OCI-M2 (cell line): Measurements from ENCODE around the gene CD63.

Experiments used
- DNase-seq: peaks from one replicate; lab custom pipeline; 2025; ENCODE audit not compliant: unreplicated experiment; lab: John Stamatoyannopoulos, UW

The CD63 gene

DNA sequence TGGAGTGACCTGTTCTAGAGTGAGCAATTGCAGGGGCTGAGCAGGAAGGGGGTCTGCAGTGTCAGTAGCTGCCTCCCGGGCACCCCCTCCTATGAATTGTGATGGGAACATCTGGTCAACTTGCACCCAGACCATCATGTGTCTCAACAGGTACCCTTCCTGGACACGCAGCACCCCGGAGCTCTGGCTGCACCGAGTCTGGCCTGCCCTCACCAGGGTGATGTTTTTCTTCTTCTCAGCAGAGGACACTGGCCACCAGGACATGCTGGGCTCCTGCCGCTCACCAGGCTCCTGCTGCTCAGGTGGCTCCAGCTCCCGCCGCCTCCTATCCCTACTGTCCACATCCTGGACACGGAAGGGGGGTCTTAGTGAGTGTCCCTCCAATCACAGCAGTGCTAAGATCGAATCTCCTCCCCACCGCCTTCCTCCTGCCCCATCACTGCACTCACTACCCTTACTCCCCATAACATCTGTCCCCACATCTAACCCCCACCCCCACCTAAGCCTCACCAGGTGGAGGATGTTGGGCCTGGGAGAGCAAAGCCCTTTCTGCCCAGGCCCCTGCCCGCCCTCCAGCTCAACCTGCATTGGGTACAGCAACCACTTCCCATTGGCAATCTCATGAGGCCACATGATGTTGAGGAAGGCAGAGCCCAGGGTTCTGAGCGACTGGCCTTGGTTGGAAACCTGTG lies 36.0 kb downstream of the CD63 start:
- DNase-seq: no peak

DNA sequence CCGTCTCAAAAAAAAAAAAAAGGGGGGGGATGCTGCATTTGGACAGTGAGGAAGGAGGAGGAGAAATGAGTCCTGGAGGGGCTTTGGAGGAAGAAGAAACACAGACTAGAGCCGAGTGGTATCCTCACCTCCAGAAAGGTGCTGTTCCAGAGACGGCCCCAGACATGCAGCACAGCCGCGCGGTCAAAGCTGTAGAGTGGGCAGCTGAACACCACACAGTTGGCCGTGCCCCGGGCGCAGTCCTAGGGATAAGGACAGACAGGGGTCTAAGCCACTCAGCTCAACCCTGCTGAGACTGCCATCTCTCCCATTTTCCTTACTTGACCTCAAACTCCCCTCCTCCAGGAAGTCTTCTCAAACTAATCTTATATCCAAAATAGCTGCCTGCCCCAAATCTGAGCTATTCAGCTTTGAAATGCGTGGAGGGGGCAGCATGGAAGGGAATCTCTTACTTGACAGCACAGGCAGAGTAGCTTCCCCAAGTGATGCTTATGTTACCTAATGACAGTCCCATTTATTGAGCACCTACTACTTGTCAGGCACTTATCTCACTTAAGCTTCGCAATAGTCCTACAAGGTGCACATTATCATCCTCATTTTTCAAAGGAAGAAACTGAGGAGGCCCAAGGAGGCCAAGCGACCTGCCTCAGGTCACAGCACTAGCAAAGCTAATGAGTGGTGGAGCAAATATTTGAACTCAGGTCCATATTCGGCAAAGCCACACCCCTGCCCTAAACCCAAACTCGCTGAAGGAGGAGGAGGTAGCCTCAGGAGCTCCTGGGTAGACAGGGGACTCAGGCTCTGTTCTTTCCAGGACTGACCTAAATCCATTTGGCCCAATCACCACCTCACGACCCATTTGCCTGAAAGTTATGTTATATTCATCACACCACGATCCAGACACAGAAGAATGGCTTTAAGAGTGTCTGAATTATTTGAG lies 39.8 kb downstream of the CD63 start:
- no peak for DNase-seq

DNA sequence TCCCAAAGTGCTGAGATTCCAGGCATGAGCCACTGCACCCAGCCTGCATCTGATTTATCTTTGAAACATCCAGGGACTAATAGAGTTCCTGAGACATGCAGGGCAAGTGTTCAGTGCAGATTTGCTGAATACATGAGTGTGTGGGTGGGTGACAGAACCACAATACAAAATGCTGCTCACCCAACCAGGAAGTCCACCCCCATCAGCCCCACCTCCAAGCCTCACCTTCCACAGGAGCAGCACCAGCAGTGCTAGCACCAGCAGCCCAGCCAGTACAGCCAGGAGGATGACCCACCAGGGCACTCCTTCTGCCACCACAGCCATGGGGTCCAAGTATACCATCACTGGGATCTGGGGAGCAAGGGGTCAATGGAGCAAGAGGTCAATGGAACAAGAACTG lies 41.1 kb downstream of the CD63 start:
- DNase-seq: no peak

DNA sequence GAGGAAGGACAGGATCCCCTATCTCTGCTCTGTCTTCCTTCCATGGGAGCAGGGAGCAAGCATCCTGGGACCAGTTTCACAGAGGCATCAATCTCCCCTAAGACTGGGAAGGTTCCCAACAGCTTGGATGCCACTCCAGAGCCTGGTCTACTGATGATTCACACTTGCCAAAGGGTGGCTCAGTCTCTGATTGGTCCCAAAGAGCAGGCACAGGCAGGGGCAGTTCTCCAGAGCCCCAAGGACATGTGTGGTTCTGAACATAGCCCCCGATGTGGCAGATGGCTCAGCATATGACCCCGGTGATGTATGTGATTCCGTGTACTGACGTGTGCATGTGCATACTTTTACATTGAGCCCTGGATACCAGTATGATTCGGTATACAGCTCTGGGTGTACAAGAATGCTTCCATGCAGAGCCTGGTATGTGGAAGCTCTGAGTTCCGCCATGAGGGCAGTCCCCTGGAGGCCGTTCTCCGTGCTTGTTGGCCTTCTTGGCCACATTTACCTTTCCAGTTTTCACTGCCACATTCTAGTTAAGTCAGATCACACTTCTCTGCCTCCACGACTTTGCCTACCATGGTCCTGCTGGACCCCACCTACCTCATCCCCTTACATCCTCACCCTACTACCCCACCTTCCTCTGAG lies 42.3 kb downstream of the CD63 start:
- DNase-seq: no peak

DNA sequence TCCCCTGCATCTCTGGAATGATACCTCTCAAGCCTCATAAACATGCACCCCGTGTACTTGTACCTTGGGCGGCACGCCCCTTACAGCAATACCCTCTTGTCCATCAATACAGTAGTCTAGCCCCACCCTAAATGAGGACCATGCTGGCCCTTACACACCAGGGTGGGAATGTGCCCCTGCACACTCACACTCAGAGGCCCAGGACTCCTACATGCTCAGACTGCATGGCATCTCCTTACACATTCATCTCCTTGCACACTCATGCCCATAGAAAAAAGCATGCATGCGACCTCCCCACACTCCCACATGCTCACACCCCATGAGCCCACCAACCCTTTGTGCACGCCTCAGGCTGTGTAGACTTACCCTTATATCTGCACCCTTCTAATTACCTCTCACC lies 43.1 kb downstream of the CD63 start:
- no peak for DNase-seq

DNA sequence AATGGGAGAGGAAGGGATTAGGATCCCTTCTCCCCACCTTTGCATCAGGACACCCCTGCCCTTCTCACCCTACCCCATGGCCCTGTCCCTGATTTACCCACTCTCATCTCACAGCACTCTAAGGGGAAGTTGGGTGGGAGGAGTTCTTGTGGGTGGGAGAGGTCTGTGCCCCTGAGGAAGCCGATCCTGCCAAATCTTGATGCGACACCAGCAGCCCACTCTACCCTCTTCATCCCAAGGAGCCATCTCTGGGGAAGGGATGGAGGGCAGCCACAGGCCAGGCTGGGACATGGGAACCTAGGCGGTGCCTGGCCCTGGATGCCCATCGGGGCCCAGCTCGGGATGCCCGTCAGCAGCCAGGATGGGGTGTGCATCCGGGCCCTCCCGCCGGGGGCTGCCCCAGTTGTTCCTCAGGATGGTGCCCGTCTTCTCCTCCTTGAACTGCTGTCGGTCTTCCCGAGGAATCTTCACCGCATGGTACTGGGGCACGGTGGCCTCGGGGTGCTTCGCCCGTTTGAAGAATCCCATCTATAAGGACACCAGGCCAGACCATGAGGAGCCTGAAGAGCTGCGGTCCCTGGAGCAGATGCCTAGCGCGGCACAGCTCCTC lies 43.9 kb downstream of the CD63 start:
- no peak for DNase-seq

DNA sequence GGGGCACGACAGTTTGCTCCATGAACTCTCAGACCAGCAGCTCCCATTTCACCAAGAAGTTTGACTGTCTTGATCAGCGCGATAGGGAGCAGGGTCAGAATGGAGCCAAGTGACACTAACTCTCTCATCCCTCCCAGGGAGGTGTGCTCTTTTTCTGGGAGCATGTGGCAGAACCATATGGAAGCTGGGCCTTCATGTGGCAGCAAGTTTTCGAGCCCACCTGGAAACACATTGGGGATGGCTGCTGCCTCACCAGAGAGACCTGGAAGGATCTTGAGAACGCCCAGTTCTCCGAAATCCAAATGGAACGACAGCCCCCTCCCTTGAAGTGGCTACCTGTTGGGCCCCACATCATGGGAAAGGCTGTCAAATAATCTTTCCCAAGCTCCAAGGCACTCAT lies 45.1 kb downstream of the CD63 start:
- no peak for DNase-seq

DNA sequence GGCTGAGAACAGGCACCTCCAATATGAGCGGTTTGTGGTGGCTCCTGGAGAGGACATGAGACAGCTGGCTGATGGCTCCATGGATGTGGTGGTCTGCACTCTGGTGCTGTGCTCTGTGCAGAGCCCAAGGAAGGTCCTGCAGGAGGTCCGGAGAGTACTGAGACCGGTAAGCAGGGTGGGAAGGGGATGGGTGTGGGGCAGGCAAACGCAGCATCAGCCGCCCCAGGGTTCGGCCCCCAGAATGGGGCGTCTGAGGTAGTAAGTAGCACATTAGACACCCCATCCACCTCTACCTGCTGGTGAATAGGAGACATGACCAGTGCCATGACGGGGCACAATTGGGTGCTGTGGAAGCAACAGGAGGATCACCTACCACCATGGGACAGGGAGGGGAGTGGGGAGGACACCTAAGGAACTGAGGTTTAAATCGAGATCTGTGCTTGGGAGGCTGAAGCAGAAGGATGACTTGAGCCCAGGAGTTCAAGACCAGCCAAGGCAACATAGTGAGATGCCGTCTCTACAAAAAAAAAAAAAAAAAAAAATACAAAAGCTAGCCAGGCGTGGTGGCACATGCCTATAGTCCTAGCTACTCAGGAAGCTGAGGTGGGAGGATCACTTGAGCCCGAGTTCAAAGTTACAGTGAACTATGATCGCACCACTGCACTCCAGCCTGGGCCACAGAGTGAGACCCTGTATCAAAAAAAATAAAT lies 46.6 kb downstream of the CD63 start:
- DNase-seq: no peak

DNA sequence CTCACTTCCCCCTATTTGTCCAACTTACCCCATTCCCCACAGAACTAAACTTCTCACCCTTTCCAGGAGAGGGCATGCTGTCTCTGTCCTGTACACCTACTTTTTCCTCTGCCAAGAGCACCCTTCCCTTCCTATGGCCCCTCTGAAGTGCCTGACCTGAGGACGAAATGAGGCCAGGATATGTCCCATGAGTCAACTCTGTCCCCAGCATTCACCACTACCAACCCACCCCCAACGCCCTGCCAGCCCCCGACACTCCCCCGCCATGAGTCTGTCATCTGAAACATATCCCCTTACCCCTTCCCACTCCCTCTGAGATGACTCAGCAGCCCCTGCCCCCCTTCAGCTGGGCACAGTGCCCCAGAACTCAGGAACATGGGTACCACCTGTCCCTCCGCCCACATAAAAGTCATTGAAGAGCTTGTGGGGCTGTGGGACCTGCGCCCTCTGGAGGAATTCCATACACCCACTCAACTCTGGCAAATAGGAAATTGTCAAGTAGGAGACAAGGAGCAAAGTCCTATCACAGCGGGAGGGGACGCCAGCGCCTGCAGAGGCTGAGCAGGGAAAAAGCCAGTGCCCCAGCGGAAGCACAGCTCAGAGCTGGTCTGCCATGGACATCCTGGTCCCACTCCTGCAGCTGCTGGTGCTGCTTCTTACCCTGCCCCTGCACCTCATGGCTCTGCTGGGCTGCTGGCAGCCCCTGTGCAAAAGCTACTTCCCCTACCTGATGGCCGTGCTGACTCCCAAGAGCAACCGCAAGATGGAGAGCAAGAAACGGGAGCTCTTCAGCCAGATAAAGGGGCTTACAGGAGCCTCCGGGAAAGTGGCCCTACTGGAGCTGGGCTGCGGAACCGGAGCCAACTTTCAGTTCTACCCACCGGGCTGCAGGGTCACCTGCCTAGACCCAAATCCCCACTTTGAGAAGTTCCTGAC lies 47.4 kb downstream of the CD63 start:
- DNase-seq: peak; percentile 5

DNA sequence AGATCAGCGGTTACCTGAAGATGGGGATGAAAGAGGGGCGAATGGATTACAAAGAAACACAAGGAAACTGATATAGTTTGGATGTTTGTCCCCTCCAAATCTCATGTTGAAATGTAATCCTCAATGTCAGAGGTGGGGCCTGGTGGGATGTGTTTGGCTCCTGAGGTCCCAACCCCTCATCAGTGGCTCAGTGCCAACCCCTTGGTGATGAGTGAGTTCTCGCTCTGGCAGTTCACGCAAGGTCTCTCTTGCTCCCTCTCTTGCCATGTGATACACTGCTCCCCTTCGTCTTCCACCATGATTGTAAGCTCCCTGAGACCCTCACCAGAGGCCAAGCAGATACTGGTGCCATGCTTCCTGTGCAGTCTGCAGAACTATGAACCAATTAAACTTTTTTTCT lies 49.1 kb downstream of the CD63 start:
- DNase-seq: no peak

DNA sequence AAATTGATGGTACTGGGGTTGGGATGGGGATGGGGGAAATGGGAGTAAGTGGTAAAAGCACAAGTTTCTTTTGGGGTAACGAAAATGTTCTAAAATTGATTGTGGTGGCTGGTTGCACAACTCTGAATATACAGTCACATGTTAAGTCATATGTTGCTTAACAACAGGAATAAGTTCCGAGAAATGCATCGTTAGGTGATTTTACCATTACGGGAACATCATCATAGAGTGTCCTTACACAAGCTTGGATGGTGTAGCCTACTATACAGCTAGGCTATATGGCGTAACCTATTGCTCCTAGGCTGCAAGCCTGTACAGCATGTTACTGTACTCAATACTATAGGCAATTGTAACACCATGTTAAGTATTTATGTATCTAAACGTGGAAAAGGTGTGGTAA lies 52.1 kb downstream of the CD63 start:
- no peak for DNase-seq

DNA sequence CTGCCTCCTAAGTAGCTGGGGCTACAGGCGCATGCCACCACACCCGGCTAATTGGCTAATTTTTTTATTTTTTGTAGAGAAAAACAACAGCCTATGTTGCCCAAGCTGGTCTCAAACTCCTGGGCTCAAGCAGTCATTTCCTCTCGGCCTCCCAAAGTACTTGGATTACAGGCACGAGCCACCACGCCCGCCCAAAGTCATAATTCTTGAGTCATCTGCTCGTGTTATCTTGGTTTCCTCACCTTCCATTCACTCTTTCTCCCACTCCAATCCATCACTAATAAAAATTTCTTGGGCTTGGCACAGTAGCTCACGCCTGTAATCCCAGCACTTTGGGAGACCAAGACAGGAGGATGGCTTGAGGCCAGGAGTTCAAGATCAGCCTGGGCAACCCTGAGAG lies 53.1 kb downstream of the CD63 start:
- DNase-seq: no peak
